ENCODE results near the gene BAHCC1.

Gene BAHCC1

DNA sequence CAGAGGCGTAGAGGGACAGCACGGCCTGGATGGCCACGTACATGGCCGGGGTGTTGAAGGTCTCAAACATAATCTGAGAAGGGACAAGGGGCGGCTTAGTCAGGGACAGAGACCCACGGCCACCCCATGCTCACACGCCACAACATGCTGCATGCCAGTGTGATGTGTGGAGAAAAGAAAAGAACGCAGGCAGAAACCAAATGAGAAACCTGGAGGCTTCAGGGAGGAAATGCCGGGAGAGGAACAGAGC lies 116.2 kb downstream of the BAHCC1 start:
- H3K9ac ChIP-seq (ENCODE audit: low read length): peak overlapping the region; percentile 94
- H3K4me1 ChIP-seq (ENCODE audit: control insufficient read depth, low read depth, low read length): no peaks in the 10 kb centered on the region
- H3K36me3 ChIP-seq (ENCODE audit: control insufficient read depth, low read depth, low read length): peaks cover 29% of the 10 kb centered on the region
- H3K27ac ChIP-seq (ENCODE audit: low read length): no peak overlapping the region
- H3K9me3 ChIP-seq (ENCODE audit: control insufficient read depth, low read depth, low read length): no peaks in the 10 kb centered on the region
- H3K4me3 ChIP-seq (ENCODE audit: low read length): peak overlapping the region; percentile 95
- H3K27me3 ChIP-seq (ENCODE audit: control insufficient read depth, insufficient read depth, low read length): no peaks in the 10 kb centered on the region

DNA sequence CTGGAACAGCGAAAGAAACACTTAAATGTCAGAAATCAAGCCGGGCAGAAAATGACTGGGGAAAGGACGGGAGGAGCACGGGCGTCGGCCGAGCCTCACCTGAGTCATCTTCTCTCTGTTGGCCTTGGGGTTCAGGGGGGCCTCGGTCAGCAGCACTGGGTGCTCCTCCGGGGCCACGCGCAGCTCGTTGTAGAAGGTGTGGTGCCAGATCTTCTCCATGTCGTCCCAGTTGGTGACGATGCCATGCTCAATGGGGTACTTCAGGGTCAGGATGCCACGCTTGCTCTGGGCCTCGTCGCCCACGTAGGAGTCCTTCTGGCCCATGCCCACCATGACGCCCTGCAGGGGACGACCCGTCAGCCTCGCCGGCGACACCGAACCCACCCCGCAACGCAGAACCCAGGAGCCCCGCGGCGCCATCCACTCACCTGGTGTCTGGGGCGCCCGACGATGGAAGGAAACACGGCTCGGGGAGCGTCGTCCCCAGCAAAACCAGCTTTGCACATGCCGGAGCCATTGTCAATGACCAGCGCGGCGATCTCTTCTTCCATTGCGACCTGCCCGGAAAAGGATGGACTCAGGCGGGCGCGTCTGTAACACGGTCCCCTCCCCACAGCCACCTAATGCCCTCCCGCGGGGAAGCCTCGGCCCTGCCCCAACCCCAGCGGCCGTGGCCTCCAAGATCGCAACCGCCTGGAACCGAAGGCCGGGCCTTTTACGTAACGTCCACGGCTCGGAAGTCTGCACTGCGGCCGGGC lies 116.7 kb downstream of the BAHCC1 start:
- Histone ChIP-seq H3K27me3 (ENCODE audit: control insufficient read depth, insufficient read depth, low read length) (no peaks in the 10 kb centered on the region), H3K9me3 (ENCODE audit: control insufficient read depth, low read depth, low read length) (no peaks in the 10 kb centered on the region), H3K4me3 (ENCODE audit: low read length) (peak overlapping the region; percentile 95), H3K9ac (ENCODE audit: low read length) (peak overlapping the region; percentile 94), H3K36me3 (ENCODE audit: control insufficient read depth, low read depth, low read length) (peaks cover 29% of the 10 kb centered on the region), H3K27ac (ENCODE audit: low read length) (peak overlapping the region; percentile 63), H3K4me1 (ENCODE audit: control insufficient read depth, low read depth, low read length) (no peaks in the 10 kb centered on the region)

DNA sequence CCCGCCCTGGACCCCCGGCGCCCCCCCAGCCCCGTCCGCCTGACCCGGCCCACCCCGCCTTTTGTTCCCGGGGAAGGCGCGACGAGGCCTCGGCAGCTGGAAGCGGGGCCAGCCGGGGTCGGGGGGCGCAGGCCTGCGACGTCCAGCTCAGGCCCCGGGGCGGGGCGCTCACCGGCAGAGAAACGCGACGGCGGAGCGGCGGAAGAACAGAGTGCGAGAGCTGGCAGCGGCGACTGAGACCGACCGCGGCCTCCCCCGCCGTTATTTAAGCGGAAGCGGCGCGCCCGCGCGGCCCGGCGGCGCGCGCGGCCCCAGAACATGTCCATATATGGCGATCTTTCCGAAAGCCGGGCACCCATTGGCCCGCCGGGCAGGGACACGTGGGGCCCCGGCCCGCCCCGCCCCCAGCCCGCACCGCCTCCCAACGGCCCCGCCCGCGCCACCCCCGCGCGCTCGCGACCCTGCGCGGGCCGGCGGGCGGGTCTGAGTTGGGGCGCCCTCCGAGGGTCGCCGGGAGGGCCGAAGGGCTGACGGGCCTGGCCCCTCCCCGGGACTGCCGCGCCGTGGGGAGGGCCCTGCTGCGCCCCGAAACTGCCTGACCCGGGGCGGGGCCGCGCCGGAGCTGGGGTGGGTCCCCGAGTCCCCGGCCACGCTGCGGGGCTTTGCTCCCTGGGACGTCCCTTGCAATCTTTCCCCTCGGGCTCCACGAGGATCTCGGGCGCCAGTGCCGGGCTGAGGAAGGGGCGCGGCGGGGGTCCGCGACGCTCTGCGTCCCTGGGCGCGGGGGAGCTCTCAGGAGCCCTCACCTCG lies 117.5 kb downstream of the BAHCC1 start, which contains the start of gene ACTG1:
ACTG1 (minus strand) TSS at position 238 of the 810 bp plus-strand sequence. CDS start 445 bp downstream, outside the sequence.
- Histone ChIP-seq H3K9me3 (ENCODE audit: control insufficient read depth, low read depth, low read length) (no peaks in the 10 kb centered on the region), H3K27me3 (ENCODE audit: control insufficient read depth, insufficient read depth, low read length) (peaks cover 6% of the 10 kb centered on the region), H3K36me3 (ENCODE audit: control insufficient read depth, low read depth, low read length) (peaks cover 29% of the 10 kb centered on the region), H3K27ac (ENCODE audit: low read length) (peak within 1 kb of the TSS; percentile 63), H3K4me1 (ENCODE audit: control insufficient read depth, low read depth, low read length) (no peaks in the 10 kb centered on the region), H3K9ac (ENCODE audit: low read length) (peak within 1 kb of the TSS; percentile 94), H3K4me3 (ENCODE audit: low read length) (peak within 1 kb of the TSS; percentile 95)

DNA sequence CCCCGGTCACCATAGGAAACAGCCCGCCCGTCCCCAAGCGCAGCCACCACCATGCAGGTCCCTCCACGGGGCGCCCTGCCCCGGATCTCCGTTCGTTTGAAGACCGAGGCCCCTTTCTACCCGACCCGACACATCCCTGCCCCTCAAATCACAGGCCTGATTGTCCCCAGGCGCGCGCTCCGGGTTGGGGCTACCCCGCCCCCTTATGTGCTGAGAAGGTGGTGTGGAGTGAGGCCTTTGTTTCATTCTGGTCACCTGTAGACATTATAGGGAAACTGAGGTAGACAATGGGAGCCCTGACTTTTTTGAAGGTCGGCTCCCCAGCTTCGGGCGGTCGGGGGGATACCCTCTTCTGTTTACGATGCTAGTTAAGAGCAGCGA lies 118.1 kb downstream of the BAHCC1 start:
- Histone ChIP-seq H3K4me1 (ENCODE audit: control insufficient read depth, low read depth, low read length) (no peaks in the 10 kb centered on the region), H3K9me3 (ENCODE audit: control insufficient read depth, low read depth, low read length) (no peaks in the 10 kb centered on the region), H3K9ac (ENCODE audit: low read length) (peak overlapping the region; percentile 74), H3K36me3 (ENCODE audit: control insufficient read depth, low read depth, low read length) (peaks cover 29% of the 10 kb centered on the region), H3K27me3 (ENCODE audit: control insufficient read depth, insufficient read depth, low read length) (peaks cover 12% of the 10 kb centered on the region), H3K27ac (ENCODE audit: low read length) (peak overlapping the region; percentile 63), H3K4me3 (ENCODE audit: low read length) (peak overlapping the region; percentile 66)

DNA sequence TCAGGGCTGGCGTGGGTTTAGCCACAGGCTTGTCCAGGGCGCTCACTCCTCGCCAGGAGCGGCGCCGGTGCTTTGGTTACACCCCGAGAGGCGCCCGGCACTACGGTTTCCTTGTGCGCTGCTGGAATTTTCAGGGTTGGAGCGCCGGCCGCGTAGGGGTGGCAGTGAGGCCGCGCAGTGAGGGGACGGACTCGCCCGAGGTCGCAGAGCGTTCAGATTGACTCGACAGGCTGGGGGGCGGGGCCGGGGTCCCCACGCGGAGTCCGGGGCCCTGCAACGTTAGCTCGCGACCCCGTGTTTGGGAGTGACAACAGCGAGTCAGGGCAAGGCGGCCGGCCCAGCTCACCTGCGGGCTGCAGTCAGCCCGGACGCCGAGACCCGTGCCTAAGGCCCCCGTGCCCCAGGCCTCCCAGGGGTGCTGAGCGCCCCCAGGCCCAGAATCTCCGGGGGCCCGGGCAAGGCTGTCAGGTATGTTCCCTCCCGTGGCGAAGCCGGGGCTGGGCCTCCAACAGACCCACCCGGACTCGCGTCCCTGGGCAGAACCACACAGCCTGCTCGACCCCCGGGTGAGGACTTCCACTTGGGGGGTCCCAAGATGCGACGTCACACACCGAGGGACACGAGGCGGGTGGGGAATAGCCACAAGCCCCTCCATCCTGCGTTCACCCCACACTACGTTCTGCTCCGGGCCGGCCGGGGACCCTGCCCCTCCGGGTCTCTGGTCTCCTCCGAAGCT lies 118.7 kb downstream of the BAHCC1 start:
- no peaks in the 10 kb centered on the region for H3K4me1 ChIP-seq (ENCODE audit: control insufficient read depth, low read depth, low read length)
- H3K9me3 ChIP-seq (ENCODE audit: control insufficient read depth, low read depth, low read length): no peaks in the 10 kb centered on the region
- peak overlapping the region; percentile 63 for H3K27ac ChIP-seq (ENCODE audit: low read length)
- peak overlapping the region; percentile 66 for H3K4me3 ChIP-seq (ENCODE audit: low read length)
- peak overlapping the region; percentile 74 for H3K9ac ChIP-seq (ENCODE audit: low read length)
- peaks cover 29% of the 10 kb centered on the region for H3K36me3 ChIP-seq (ENCODE audit: control insufficient read depth, low read depth, low read length)
- peaks cover 17% of the 10 kb centered on the region for H3K27me3 ChIP-seq (ENCODE audit: control insufficient read depth, insufficient read depth, low read length)

DNA sequence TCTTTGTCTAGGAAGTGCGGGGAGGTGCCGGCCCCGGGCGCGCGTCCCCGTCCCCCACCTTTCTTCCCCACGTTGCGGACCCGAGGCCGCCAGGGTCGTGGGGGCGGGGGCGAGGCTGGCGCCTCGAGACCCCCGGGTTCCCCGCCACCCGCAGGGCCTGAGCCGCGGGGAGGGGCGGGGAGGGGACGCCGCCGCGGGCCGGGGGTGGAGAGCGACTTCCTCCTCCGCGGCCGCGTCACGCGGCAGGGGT lies 119.2 kb downstream of the BAHCC1 start:
- peak overlapping the region; percentile 74 for H3K9ac ChIP-seq (ENCODE audit: low read length)
- H3K27me3 ChIP-seq (ENCODE audit: control insufficient read depth, insufficient read depth, low read length): peaks cover 22% of the 10 kb centered on the region
- no peaks in the 10 kb centered on the region for H3K9me3 ChIP-seq (ENCODE audit: control insufficient read depth, low read depth, low read length)
- no peaks in the 10 kb centered on the region for H3K4me1 ChIP-seq (ENCODE audit: control insufficient read depth, low read depth, low read length)
- peaks cover 25% of the 10 kb centered on the region for H3K36me3 ChIP-seq (ENCODE audit: control insufficient read depth, low read depth, low read length)
- peak overlapping the region; percentile 13 for H3K27ac ChIP-seq (ENCODE audit: low read length)
- peak overlapping the region; percentile 66 for H3K4me3 ChIP-seq (ENCODE audit: low read length)

DNA sequence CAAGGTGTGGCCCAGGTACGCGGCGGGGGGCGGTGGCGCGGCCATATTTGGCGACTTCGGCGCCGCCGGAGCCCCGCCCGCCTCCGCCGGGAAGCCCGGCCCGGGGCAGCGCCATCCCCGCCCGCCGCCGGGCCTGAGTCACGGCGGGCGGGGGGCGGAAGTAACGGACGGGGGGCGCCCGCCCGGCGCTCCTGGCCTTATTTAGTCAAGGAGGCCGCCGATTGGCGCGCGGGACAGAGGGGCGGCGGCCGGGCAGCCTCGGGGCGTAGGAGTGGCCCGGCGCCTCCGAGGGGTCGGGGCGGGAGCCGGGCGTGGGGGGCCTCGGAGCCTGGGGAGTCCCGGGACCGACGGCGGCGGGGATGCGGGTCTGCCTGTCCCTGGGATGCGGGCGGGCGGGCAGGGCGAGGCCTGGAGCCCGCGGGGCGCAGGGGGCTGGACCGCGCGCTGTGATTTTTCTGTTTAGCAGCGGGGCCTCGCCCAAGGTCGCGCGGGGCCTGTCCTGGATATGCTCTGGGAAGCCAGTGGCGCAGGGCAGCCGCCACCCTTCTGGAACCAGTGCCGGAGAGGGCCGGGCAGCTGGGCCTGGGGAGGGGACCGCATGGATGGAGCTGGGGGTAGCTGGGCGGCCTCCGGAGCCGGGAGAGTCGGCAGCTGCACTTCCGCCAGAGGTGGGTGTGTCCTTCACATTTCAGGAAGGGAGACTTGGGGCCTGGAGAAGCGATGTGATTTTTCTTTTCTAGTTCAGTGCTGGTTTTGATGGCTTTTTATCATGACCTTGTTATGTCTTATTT lies 119.7 kb downstream of the BAHCC1 start:
- no peaks in the 10 kb centered on the region for H3K9me3 ChIP-seq (ENCODE audit: control insufficient read depth, low read depth, low read length)
- peaks cover 20% of the 10 kb centered on the region for H3K36me3 ChIP-seq (ENCODE audit: control insufficient read depth, low read depth, low read length)
- no peak overlapping the region for H3K27ac ChIP-seq (ENCODE audit: low read length)
- peak overlapping the region; percentile 85 for H3K4me3 ChIP-seq (ENCODE audit: low read length)
- peak overlapping the region; percentile 80 for H3K9ac ChIP-seq (ENCODE audit: low read length)
- H3K27me3 ChIP-seq (ENCODE audit: control insufficient read depth, insufficient read depth, low read length): peaks cover 28% of the 10 kb centered on the region
- H3K4me1 ChIP-seq (ENCODE audit: control insufficient read depth, low read depth, low read length): peaks cover 4% of the 10 kb centered on the region

DNA sequence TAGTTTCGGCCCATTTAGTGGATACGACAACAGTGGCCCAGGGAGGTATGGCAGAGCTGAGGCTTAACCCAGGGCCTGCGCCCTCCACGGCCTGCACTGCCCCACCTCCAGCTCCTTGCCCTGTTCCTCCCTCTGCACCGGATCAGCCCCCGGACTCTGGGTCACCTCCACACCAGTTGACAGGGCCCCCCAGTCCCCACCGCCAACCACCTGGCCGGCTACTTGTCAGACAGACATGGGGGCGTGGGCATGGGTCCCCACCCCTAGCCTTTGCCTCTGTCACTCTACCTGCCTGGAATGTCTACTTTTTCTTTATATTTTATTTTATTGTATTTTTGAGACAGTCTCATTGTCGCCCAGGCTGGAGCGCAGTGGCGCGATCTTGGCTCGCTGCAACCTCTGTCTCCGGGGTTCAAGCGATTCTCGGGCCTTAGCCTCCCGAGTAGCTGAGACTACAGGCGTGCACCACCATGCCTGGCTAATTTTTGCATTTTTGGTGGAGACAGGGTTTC lies 120.3 kb downstream of the BAHCC1 start:
- H3K27ac ChIP-seq (ENCODE audit: low read length): no peak overlapping the region
- H3K36me3 ChIP-seq (ENCODE audit: control insufficient read depth, low read depth, low read length): peaks cover 13% of the 10 kb centered on the region
- H3K27me3 ChIP-seq (ENCODE audit: control insufficient read depth, insufficient read depth, low read length): peaks cover 34% of the 10 kb centered on the region
- H3K9me3 ChIP-seq (ENCODE audit: control insufficient read depth, low read depth, low read length): no peaks in the 10 kb centered on the region
- H3K9ac ChIP-seq (ENCODE audit: low read length): peak overlapping the region; percentile 80
- peaks cover 4% of the 10 kb centered on the region for H3K4me1 ChIP-seq (ENCODE audit: control insufficient read depth, low read depth, low read length)
- peak overlapping the region; percentile 85 for H3K4me3 ChIP-seq (ENCODE audit: low read length)

All from iPS-18a (cell line).